Measurements from ENCODE around the gene LAMA3.

DNA sequence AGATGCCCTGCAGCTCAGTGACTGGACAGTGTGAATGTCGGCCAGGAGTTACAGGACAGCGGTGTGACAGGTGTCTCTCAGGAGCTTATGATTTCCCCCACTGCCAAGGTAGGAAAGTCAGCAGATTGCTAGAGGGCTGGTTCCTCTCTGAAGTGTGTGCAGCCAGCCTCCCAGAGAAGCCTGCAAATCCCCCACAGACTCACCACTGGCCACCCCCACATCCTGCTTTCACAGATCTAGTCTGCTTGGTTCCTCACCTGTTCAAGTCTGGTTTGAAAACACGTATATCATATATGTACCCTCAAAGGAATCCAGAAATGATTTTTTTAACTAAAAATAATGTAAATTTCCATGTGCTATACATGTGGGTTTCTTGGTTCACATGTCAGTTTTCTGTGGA lies 121.1 kb downstream of the LAMA3 start:
- no peak for TF ChIP-seq POLR2A (IDR thresholded peaks at IDR 0.05; ENCODE audit: low read length)
- TF ChIP-seq GATA1 (IDR thresholded peaks at IDR 0.05; ENCODE audit: low read depth, low read length), result no peak

Data from erythroblast (primary cell).